Measurements from ENCODE around the gene FRY.

The FRY gene

GRCh38 chr13:32125221-32125689 lies 93.7 kb downstream of the FRY start:
- no peak for ATAC-seq
- TF ChIP-seq TOX (CRISPR knock-in tag; IDR thresholded peaks at IDR 0.05; ENCODE audit: borderline replicate concordance): no peak
- TF ChIP-seq ZC3H10 (CRISPR knock-in tag; IDR thresholded peaks at IDR 0.05): no peak
- TF ChIP-seq ZNF565 (CRISPR knock-in tag; conservative IDR thresholded peaks at IDR 0.05; ENCODE audit: low read depth): no peak
- no peak for TF ChIP-seq BACH2 (CRISPR knock-in tag; IDR thresholded peaks at IDR 0.05; ENCODE audit: borderline replicate concordance)
- no peak for TF ChIP-seq CSRNP3 (CRISPR knock-in tag; IDR thresholded peaks at IDR 0.05)
- TF ChIP-seq TSHZ2 (CRISPR knock-in tag; IDR thresholded peaks at IDR 0.05): no peak
- no peak for TF ChIP-seq CREB5 (CRISPR knock-in tag; IDR thresholded peaks at IDR 0.05; ENCODE audit: low read depth)
- TF ChIP-seq ZFP3 (CRISPR knock-in tag; IDR thresholded peaks at IDR 0.05): no peak
- TF ChIP-seq RARB (CRISPR knock-in tag; IDR thresholded peaks at IDR 0.05): no peak
- TF ChIP-seq CSDC2 (CRISPR knock-in tag; IDR thresholded peaks at IDR 0.05): no peak
- no peak for TF ChIP-seq GLIS3 (CRISPR knock-in tag; IDR thresholded peaks at IDR 0.05)
- no peak for TF ChIP-seq ARNTL (CRISPR knock-in tag; IDR thresholded peaks at IDR 0.05; ENCODE audit: borderline replicate concordance, low read depth)
- no peak; the same call in 1 of the 2 replicates for TF ChIP-seq ISL1 (CRISPR knock-in tag; IDR thresholded peaks at IDR 0.05)
- TF ChIP-seq ZFP30 (CRISPR knock-in tag; IDR thresholded peaks at IDR 0.05): no peak
- no peak for TF ChIP-seq OSR1 (CRISPR knock-in tag; IDR thresholded peaks at IDR 0.05)
- TF ChIP-seq PATZ1 (CRISPR knock-in tag; IDR thresholded peaks at IDR 0.05; ENCODE audit: borderline replicate concordance): no peak
- no peak for TF ChIP-seq ZNF8 (CRISPR knock-in tag; IDR thresholded peaks at IDR 0.05)
- no peak for TF ChIP-seq ESRRG (CRISPR knock-in tag; IDR thresholded peaks at IDR 0.05)
- TF ChIP-seq ZNF70 (CRISPR knock-in tag; IDR thresholded peaks at IDR 0.05): no peak
- TF ChIP-seq POU6F1 (CRISPR knock-in tag; IDR thresholded peaks at IDR 0.05; ENCODE audit: borderline replicate concordance, low read depth): no peak

DNA sequence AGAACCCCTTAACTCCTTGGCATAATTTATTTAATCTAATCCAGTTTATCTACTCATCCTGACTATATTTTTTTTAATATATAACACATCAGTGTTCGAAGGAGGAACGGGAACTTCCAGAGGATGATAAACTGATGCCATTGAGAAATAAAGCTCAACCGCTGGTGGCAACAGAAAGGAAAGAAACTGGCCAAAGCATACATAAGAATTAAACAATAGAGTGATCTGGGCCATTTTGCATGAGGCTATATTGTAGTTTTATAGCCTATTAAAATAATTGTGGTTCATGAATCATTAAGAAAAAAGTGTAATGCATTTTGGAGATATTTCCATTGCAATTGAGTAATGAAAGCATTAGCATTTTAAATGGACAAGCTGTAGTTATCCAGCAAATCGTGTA lies 94.2 kb downstream of the FRY start:
- no peak for ATAC-seq
- TF ChIP-seq ZNF8 (CRISPR knock-in tag; IDR thresholded peaks at IDR 0.05): no peak
- TF ChIP-seq ARNTL (CRISPR knock-in tag; IDR thresholded peaks at IDR 0.05; ENCODE audit: borderline replicate concordance, low read depth): no peak
- no peak for TF ChIP-seq OSR1 (CRISPR knock-in tag; IDR thresholded peaks at IDR 0.05)
- no peak for TF ChIP-seq CSDC2 (CRISPR knock-in tag; IDR thresholded peaks at IDR 0.05)
- TF ChIP-seq ZFP30 (CRISPR knock-in tag; IDR thresholded peaks at IDR 0.05): no peak
- TF ChIP-seq CSRNP3 (CRISPR knock-in tag; IDR thresholded peaks at IDR 0.05): no peak

All from SK-N-SH treated with all-trans-retinoic acid at 6 μM for 48 hours (cell line).